GM19438 (cell line): ENCODE results near the gene MAGEA12.
"Not testable (repeated sequence)": the region's sequence is repeated elsewhere in the genome, so short reads cannot be mapped to it uniquely, and the experiment has no call there.

Source experiments
- ATAC-seq: cut with Tn5 transposase; IDR thresholded peaks from one replicate; pipeline ENCODE4 v1.9.1; 2021; ENCODE audit warnings: low read depth; ENCODE audit not compliant: unreplicated experiment

MAGEA12 gene

GRCh38 chrX:152733261-152733975 is at the start of gene MAGEA12, which contains the start of gene CSAG1:
MAGEA12 (plus strand) TSS chrX:152733757; CDS start chrX:152736162, 2,405 bp downstream.
CSAG1 (minus strand) TSS chrX:152733721; CDS start chrX:152732460, 1,261 bp downstream.
- no peak for ATAC-seq

- ATAC-seq = not testable (repeated sequence)
Measured at GRCh38 chrX:152697952-152698931, 35.3 kb upstream of the MAGEA12 start, which contains the start of gene MAGEA3. MAGEA3 (plus strand) TSS chrX:152698794; CDS start chrX:152700833, 2,039 bp downstream.

GRCh38 chrX:152700390-152700789 is 33.2 kb upstream of the MAGEA12 start:
- not testable (repeated sequence) for ATAC-seq

GRCh38 chrX:152706500-152706899 is 27.1 kb upstream of the MAGEA12 start:
- ATAC-seq = not testable (repeated sequence)

GRCh38 chrX:152709173-152709572 is 24.4 kb upstream of the MAGEA12 start, which contains the start of gene CSAG2:
CSAG2 (minus strand) TSS chrX:152709273; CDS start chrX:152709112, 161 bp downstream.
- ATAC-seq = not testable (repeated sequence)

- not testable (repeated sequence) for ATAC-seq
Measured at GRCh38 chrX:152713195-152713594, 20.4 kb upstream of the MAGEA12 start.

GRCh38 chrX:152713815-152714787 is 19.5 kb upstream of the MAGEA12 start, which contains the start of gene MAGEA2B:
MAGEA2B (plus strand) TSS chrX:152714628; CDS start chrX:152717107, 2,479 bp downstream.
- ATAC-seq = not testable (repeated sequence)

GRCh38 chrX:152725409-152725808 is 8.1 kb upstream of the MAGEA12 start:
- ATAC-seq = no peak

- ATAC-seq = not testable (repeated sequence)
Measured at GRCh38 chrX:152734143-152734858, 744 bp downstream of the MAGEA12 start.

- no peak for ATAC-seq
Measured at GRCh38 chrX:152735101-152735500, 1.5 kb downstream of the MAGEA12 start.

GRCh38 chrX:152735860-152736511 is 2.4 kb downstream of the MAGEA12 start:
- ATAC-seq = no peak

GRCh38 chrX:152736528-152736927 is 3.0 kb downstream of the MAGEA12 start:
- not testable (repeated sequence) for ATAC-seq

GRCh38 chrX:152738560-152738959 is 5.0 kb downstream of the MAGEA12 start:
- no peak for ATAC-seq

GRCh38 chrX:152753686-152754650 is 20.4 kb downstream of the MAGEA12 start, which contains the start of gene MAGEA2:
MAGEA2 (minus strand) TSS chrX:152753842; CDS start chrX:152751363, 2,479 bp downstream.
- ATAC-seq = not testable (repeated sequence)

- ATAC-seq = not testable (repeated sequence)
Measured at GRCh38 chrX:152754871-152755270, 21.3 kb downstream of the MAGEA12 start.

- ATAC-seq = not testable (repeated sequence)
Measured at GRCh38 chrX:152758918-152759317, 25.4 kb downstream of the MAGEA12 start, which contains the start of gene CSAG3. CSAG3 (plus strand) TSS chrX:152759218.

GRCh38 chrX:152759544-152759943 is 26.0 kb downstream of the MAGEA12 start:
- not testable (repeated sequence) for ATAC-seq
